ENCODE results near the gene FDX2.

Gene FDX2

DNA sequence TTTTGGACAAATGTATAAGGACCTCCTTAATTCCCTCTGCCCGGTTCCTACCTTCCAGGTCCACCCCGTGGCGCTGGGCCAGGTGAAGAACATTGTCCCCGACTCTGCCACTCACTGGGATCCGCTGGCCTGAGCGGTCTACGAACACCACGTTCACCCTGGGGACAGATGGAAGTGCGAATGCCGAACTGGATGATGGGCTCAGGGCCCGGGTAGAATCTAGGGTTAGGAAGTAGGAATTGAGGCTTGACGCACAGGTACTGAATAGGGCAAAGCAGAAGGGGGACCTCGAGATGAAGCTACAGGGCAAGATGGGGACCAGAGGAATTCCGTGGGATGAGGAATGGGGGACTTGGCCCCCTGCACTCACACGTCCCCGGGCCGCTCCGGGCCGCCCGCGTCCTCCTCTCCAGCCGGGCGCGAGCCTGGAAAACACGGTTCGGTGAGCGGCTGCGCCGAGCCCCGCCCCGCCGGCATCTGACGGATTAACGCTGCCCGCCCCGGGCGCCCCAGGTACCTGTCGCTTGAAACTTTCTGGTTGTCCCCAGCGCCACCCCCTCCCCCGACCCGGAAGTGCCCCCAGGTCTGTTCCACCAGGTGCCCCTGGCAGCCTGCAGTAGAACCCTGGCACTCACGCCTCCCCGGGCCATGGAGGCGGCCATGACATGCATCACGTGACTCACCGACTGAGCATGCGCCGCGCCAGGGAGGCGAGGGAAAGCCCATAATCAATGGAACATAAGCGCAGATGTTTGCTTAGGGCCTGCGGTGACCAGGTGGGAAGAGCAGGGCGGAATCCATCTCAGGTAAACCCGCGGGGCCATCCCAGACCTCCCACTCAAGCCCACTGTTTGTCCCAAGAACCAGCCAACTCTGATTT lies at the start of gene FDX2:
FDX2 (minus strand) TSS at position 681 of the 880 bp plus-strand sequence; CDS start at position 662, 19 bp downstream.
- Mint-ChIP-seq H3K36me3 (ENCODE audit: low read depth) (peaks cover 24% of the 10 kb centered on the region), H3K9me3 (no peaks in the 10 kb centered on the region), H3K4me1 (ENCODE audit: low read depth) (peaks cover 9% of the 10 kb centered on the region), H3K27ac (peak within 1 kb of the TSS; percentile 77), H3K27me3 (ENCODE audit: low read depth) (no peaks in the 10 kb centered on the region), H3K4me3 (peak within 1 kb of the TSS; percentile 92)
- peak; percentile 88 for DNase-seq (ENCODE audit: low spot score)

DNA sequence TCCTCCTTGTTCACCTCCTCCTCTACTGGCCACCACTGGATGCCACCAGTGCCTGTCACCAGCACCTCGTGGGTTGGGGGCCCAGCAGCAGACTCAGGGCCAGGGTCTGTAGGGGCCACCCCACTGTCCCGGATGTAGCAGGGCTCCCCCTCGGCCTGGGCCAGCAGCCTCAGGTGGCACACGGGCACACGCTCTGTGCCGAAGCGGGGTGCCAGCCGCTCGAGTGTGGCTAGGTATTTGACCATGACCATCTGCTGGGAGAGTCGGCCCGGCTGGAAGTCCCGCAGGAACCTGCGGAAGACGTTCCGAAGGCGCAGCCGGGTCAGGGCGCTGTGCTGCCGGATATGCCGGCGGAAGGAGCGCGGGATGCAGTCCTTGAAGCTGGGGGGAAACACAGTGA lies 49.7 kb upstream of the FDX2 start:
- Mint-ChIP-seq H3K36me3 (ENCODE audit: low read depth) (peaks cover 41% of the 10 kb centered on the region), H3K4me1 (ENCODE audit: low read depth) (no peaks in the 10 kb centered on the region), H3K27ac (no peak overlapping the region), H3K4me3 (no peak overlapping the region), H3K27me3 (ENCODE audit: low read depth) (no peaks in the 10 kb centered on the region), H3K9me3 (no peaks in the 10 kb centered on the region)
- DNase-seq (ENCODE audit: low spot score), result no peak

DNA sequence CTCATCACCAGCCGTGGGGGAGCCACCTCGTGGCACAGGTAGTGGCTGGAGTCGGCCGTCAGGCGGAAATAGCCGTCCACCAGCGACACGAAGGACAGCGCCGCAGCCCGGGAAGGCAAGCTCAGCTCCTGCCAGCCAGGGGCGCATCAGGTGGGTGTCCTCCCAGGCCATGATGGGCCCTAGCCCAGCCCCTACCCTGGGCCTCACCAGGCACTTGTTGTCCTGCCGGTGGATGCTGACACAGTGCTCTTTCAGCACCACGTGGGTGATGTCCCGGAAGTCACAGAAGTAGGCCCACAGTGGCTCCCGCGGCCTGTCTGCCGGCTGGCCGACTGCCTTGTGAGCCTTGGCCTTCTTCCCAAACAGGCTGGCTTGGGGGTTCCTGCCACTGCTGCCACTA lies 48.8 kb upstream of the FDX2 start:
- Mint-ChIP-seq H3K4me3 (no peak overlapping the region), H3K27ac (no peak overlapping the region), H3K27me3 (ENCODE audit: low read depth) (no peaks in the 10 kb centered on the region), H3K4me1 (ENCODE audit: low read depth) (no peaks in the 10 kb centered on the region), H3K36me3 (ENCODE audit: low read depth) (peaks cover 37% of the 10 kb centered on the region), H3K9me3 (no peaks in the 10 kb centered on the region)
- DNase-seq (ENCODE audit: low spot score), result no peak

DNA sequence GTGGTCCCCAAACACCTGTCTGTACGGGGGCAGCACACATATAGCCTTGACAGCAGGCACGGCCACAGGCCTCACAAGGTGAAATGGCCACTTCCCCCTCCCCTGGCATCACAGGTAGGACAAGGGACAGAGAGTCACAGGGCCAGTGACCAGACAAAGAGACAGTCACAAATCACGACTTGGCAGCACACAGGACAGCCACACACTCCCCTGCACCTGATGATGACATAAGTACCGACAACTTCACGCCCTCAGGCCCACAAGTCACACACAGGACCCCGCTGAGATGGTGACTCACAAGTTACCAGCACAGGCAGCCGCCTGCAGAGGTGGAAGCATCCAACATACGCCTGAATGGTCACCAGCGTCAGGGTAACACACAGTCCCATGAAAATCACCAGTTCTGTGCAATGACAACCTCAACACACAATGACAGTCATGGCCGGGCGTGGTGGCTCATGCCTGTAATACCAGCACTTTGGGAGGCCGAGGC lies 48.0 kb upstream of the FDX2 start:
- DNase-seq (ENCODE audit: low spot score), result no peak
- Mint-ChIP-seq H3K9me3 (no peaks in the 10 kb centered on the region), H3K27me3 (ENCODE audit: low read depth) (no peaks in the 10 kb centered on the region), H3K4me3 (no peak overlapping the region), H3K4me1 (ENCODE audit: low read depth) (no peaks in the 10 kb centered on the region), H3K27ac (no peak overlapping the region), H3K36me3 (ENCODE audit: low read depth) (peaks cover 37% of the 10 kb centered on the region)

DNA sequence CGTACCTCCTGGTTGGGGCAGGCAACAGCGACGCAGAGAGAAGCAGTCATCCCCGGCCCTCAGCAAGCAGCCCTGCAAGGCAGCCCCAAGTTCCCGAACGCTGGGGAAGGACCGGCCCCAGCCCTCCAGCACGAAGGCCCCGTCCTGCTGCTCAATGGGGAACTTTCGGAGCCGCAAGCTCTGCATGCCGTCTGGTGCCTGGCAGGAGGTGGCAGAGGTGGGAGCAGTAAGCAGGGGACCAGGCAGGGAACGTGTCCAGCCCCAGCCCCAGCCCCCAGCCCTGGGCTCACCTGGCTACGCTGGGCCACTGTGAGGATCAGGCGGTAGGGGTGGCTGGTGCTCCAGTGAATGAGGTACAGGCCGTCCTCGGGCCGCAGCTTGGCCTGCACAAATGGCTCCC lies 46.4 kb upstream of the FDX2 start:
- Mint-ChIP-seq H3K27ac (no peak overlapping the region), H3K4me3 (no peak overlapping the region), H3K27me3 (ENCODE audit: low read depth) (no peaks in the 10 kb centered on the region), H3K4me1 (ENCODE audit: low read depth) (no peaks in the 10 kb centered on the region), H3K36me3 (ENCODE audit: low read depth) (peaks cover 36% of the 10 kb centered on the region), H3K9me3 (no peaks in the 10 kb centered on the region)
- DNase-seq (ENCODE audit: low spot score), result no peak

DNA sequence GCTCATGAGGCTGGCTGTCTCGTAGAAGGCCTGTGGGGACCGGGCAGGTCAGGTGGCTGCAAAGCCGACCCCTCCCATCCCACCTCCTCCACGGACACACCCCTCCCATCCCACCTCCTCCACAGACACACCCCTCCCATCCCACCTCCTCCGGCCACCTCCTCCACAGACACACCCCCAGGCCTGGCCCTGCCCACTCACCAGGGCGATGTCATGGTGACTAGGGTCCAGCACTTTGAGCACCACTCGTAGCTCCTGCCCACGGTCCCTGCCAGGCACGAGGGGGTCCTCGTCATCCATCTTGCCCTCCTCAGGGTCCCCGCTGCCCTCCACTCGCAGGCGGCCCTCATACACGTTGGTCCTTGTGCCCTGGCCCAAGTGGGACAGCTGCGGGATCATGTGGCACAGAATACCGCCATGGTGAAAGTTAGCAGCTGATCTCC lies 45.8 kb upstream of the FDX2 start:
- no peaks in the 10 kb centered on the region for H3K27me3 Mint-ChIP-seq (ENCODE audit: low read depth)
- peaks cover 33% of the 10 kb centered on the region for H3K36me3 Mint-ChIP-seq (ENCODE audit: low read depth)
- H3K4me1 Mint-ChIP-seq (ENCODE audit: low read depth), result no peaks in the 10 kb centered on the region
- no peaks in the 10 kb centered on the region for H3K9me3 Mint-ChIP-seq
- no peak overlapping the region for H3K4me3 Mint-ChIP-seq
- H3K27ac Mint-ChIP-seq, result no peak overlapping the region
- DNase-seq (ENCODE audit: low spot score), result no peak

DNA sequence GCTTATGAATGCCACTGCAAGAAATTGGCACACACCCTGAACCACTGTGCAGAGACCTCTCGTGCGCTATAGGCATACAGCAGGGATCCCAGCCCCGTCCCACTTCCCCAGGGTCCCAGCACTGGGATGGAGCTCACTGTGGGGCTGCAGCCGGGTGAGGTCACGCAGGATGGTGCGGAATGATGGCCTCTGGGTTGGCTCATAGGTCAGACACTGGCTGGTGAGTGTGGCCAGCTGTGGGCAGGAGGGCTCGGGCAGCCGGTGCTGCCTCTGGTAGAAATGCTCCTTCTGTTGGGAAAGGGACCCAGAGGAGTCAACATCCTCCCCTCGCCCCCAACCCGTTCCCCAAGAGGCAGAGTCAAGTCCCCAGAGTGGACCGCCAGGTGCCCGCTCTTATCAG lies 40.6 kb upstream of the FDX2 start:
- peaks cover 44% of the 10 kb centered on the region for H3K36me3 Mint-ChIP-seq (ENCODE audit: low read depth)
- no peak overlapping the region for H3K27ac Mint-ChIP-seq
- no peaks in the 10 kb centered on the region for H3K9me3 Mint-ChIP-seq
- DNase-seq (ENCODE audit: low spot score), result no peak
- no peak overlapping the region for H3K4me3 Mint-ChIP-seq
- H3K27me3 Mint-ChIP-seq (ENCODE audit: low read depth), result no peaks in the 10 kb centered on the region
- no peaks in the 10 kb centered on the region for H3K4me1 Mint-ChIP-seq (ENCODE audit: low read depth)

DNA sequence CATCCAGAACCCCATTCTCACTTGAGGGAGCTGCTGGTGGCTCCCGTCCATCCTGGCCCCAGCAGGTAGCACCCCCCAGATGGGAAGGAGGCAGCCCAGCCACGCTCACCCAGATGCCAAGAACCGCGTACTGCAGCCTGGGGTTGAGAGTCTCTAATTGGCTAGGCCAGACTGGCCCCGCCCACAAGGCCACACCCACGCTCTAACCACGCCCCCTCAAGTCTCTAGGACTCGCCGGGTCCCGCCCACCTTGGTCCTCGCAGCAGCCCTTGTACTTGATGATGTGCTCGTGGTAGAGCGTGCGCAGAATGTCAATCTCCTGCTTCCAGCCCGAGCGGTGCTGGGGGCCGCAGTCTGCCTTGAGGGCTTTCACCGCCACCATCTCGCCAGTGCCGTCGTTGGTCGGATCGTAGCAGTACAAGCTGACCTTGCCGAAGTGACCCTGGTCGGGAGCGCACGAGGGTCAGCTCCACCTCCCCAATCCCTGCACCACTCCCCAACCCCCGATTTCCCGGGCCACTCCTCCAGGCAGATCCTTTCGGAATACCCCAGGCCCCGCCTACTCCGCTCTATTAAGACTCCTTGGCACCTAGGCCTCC lies 38.1 kb upstream of the FDX2 start:
- H3K27me3 Mint-ChIP-seq (ENCODE audit: low read depth), result no peaks in the 10 kb centered on the region
- H3K4me3 Mint-ChIP-seq, result no peak overlapping the region
- no peaks in the 10 kb centered on the region for H3K9me3 Mint-ChIP-seq
- peak; percentile 22 for DNase-seq (ENCODE audit: low spot score)
- H3K4me1 Mint-ChIP-seq (ENCODE audit: low read depth), result no peaks in the 10 kb centered on the region
- H3K36me3 Mint-ChIP-seq (ENCODE audit: low read depth), result peaks cover 34% of the 10 kb centered on the region
- no peak overlapping the region for H3K27ac Mint-ChIP-seq

DNA sequence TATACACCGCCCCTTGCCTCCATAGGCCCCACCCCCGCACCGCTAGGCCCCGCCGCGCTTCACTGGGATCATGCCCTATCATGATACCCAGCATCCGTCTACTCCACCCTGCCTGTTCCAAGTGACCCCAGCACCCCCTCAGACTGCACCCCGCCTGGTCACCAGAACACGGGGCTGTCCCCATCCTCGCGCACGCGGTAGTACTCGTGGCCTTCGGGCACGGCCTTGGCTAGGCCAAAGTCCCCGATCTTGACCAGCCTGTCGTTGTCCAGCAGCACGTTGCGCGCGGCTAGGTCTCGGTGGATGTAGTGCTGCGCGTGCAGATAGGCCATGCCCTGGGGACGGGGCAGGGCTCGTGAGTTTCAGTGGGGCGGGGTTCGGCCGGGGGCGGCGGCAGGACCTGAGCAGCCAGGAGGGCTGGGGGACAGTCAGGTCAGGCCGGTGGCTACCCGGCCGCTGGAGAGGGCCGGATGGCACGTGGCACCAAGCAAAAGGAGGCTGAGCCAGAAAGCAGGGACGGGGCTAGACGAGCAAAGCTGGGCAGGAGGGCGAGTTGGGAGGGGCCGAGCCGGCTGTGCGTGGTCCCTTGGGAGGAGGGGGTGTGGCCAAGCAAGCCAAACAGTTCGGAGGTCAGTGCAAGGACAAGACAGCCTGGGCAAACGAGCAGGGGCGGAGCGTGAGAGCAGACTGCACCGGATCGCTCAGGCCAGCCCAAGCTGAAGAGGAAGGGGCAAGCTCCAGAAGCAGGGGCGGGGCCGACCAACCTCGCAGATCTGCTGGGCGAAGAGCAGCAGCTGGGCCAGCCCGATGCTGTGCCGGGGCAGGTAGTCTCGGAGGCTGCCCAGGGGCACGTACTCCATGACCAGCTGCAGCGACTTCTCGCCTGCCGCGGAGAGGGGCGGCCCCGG lies 37.2 kb upstream of the FDX2 start:
- Mint-ChIP-seq H3K9me3 (no peaks in the 10 kb centered on the region), H3K27me3 (ENCODE audit: low read depth) (no peaks in the 10 kb centered on the region), H3K4me1 (ENCODE audit: low read depth) (no peaks in the 10 kb centered on the region), H3K27ac (no peak overlapping the region), H3K36me3 (ENCODE audit: low read depth) (peaks cover 32% of the 10 kb centered on the region), H3K4me3 (no peak overlapping the region)
- DNase-seq (ENCODE audit: low spot score), result no peak

DNA sequence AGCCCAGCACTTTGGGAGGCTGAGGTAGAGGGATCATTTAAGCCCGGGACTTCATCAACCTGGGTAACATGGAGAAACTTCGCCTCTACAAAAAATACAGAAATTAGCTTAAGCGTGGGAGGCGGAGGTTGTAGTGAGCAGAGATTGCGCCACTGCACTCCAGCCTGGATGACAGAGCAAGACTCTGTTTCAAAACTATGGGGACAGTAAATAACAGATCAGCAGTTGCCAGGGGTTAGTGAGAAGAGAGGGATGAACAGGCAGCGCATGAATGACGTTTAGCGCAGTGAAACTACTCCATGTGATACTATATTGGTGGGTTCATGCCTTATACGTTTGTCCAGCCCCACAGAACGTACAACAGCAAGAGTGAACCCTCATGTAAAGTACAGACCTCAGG lies 30.7 kb upstream of the FDX2 start:
- Mint-ChIP-seq H3K4me1 (ENCODE audit: low read depth) (no peaks in the 10 kb centered on the region), H3K9me3 (no peaks in the 10 kb centered on the region), H3K4me3 (no peak overlapping the region), H3K36me3 (ENCODE audit: low read depth) (peaks cover 3% of the 10 kb centered on the region), H3K27me3 (ENCODE audit: low read depth) (no peaks in the 10 kb centered on the region), H3K27ac (no peak overlapping the region)
- DNase-seq (ENCODE audit: low spot score), result no peak

DNA sequence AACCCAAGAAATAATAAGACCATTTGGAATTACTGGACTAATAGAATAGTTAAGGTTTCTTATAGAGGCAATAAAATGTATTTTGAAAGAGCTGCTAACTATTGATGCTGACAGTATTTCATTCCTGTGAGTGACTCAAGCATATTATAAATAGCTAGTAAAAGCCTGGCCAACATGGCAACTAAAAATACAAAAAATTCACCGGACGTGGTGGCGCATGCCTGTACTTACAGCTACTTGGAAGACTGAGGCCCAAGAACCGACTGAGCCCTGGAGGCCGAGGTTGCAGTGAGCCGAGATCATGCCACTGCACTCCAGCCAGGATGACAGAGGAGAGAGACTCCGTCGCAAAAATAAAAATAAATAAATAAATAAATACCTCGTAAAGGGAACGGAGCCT lies 29.0 kb upstream of the FDX2 start:
- H3K36me3 Mint-ChIP-seq (ENCODE audit: low read depth), result no peaks in the 10 kb centered on the region
- H3K4me1 Mint-ChIP-seq (ENCODE audit: low read depth), result peaks cover 6% of the 10 kb centered on the region
- no peak overlapping the region for H3K4me3 Mint-ChIP-seq
- no peak overlapping the region for H3K27ac Mint-ChIP-seq
- no peaks in the 10 kb centered on the region for H3K27me3 Mint-ChIP-seq (ENCODE audit: low read depth)
- DNase-seq (ENCODE audit: low spot score), result no peak
- H3K9me3 Mint-ChIP-seq, result no peaks in the 10 kb centered on the region

DNA sequence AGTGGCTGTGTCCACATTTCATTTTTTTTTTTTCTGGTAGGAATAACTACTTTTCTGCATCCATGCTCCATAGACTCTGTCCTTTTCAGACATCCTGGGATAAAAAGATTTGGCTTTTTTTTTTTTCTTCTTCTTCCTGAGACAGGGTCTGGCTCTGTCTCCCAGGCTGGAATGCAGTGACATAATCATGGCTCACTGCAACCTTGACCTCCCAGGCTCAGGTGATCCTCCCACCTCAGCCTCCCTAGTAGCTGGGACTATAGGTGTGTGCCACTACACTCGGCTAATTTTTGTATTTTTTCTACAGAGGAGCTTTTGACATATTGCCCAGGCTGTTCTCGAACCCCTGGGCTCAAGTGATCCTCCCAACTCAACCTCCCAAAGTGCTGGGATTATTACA lies 27.7 kb upstream of the FDX2 start:
- Mint-ChIP-seq H3K36me3 (ENCODE audit: low read depth) (peaks cover 1% of the 10 kb centered on the region), H3K9me3 (no peaks in the 10 kb centered on the region), H3K27me3 (ENCODE audit: low read depth) (no peaks in the 10 kb centered on the region), H3K4me3 (no peak overlapping the region), H3K27ac (no peak overlapping the region), H3K4me1 (ENCODE audit: low read depth) (peaks cover 13% of the 10 kb centered on the region)
- DNase-seq (ENCODE audit: low spot score), result no peak

DNA sequence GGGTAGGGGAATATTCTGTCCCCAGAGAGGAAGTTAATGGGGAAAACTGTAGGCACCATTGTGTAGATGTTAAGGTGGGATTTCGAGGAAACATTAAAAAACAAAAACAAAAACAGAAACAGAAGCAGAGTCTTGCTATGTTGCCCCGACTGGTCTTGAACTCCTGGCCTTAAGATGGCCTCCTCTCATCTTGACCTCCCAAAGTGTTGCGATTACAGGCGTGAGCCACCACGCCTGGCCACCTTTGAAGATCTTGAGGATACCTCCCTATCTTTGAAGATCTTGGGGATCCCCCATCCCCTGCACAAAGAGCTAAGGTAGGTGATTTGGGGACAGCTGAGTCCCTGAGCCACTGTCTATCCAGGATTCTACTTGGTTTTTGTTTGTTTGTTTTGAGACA lies 24.2 kb upstream of the FDX2 start:
- DNase-seq (ENCODE audit: low spot score), result no peak
- peaks cover 16% of the 10 kb centered on the region for H3K4me1 Mint-ChIP-seq (ENCODE audit: low read depth)
- H3K4me3 Mint-ChIP-seq, result peak overlapping the region; percentile 96
- peak overlapping the region; percentile 90 for H3K27ac Mint-ChIP-seq
- no peaks in the 10 kb centered on the region for H3K27me3 Mint-ChIP-seq (ENCODE audit: low read depth)
- H3K9me3 Mint-ChIP-seq, result no peaks in the 10 kb centered on the region
- H3K36me3 Mint-ChIP-seq (ENCODE audit: low read depth), result peaks cover 14% of the 10 kb centered on the region

Data from T-helper 2 cell treated with Interferon-gamma antibody and Interleukin-4, amounts not matched to agents 5 μg/mL and 100 μg/mL, for 36 hours (primary cell).